Ishikawa (cell line): ENCODE results near the gene CFAP45.

ENCODE experiments used
- FOXM1 ChIP-seq: IDR thresholded peaks from 2 replicates; pipeline ENCODE4 v1.6.1; 2012; ENCODE audit warnings: low read depth, borderline replicate concordance
- RAD21 ChIP-seq: IDR thresholded peaks from 2 replicates; pipeline ENCODE4 v1.6.1; 2012; ENCODE audit warnings: low read depth

- TF ChIP-seq FOXM1 (peak; percentile 81), RAD21 (no peak; the same call in 1 of the 2 replicates)
Measured at GRCh38 chr1:159924025-159924790, 24.2 kb upstream of the CFAP45 start.
